Lung (tissue), 12 donors: ENCODE data around the gene PALM3. TPM values are rescaled to one million over a fixed set of nuclear protein-coding genes. Genes with fewer than 3 reads are reported as not detected.

Experiments used
- ATAC-seq: fragments of 200-7000 bp; cut with Tn5 transposase; one replicate; pipeline ENCODE4 v1.9.1; 2020; ENCODE audit warnings: moderate number of reproducible peaks; ENCODE audit not compliant: insufficient read depth, low FRiP score
- DNase-seq, 3 donors: peaks; one replicate each; pipeline ENCODE4 v3.0.0-alpha.2; 2013 to 2017
- H3K27ac ChIP-seq, 2 donors: one replicate each; pipeline ENCODE4 v1.5.1; 2013; ENCODE audit warnings: mild to moderate bottlenecking in 2 of 2, moderate library complexity in 2 of 2, control low read depth in 1 of 2, inconsistent platforms in 1 of 2, low read depth in 1 of 2, low read length in 1 of 2
- H3K27me3 ChIP-seq, 3 donors: one replicate each; pipeline ENCODE4 v1.5.1; 2013; ENCODE audit warnings: low read length in 2 of 3; ENCODE audit not compliant: control insufficient read depth in 3 of 3, insufficient read depth in 3 of 3
- H3K36me3 ChIP-seq, 4 donors: one replicate each; pipeline ENCODE4 v1.5.1; 2013; ENCODE audit warnings: low read length in 4 of 4, mild to moderate bottlenecking in 1 of 4, moderate library complexity in 1 of 4; ENCODE audit not compliant: control insufficient read depth in 4 of 4, insufficient read depth in 4 of 4
- H3K4me1 ChIP-seq, 5 donors: one replicate each; pipeline ENCODE4 v1.5.1; 2013; ENCODE audit warnings: low read length in 5 of 5, mild to moderate bottlenecking in 2 of 5, moderate library complexity in 1 of 5; ENCODE audit not compliant: control insufficient read depth in 5 of 5, insufficient read depth in 5 of 5
- H3K4me3 ChIP-seq: one replicate; pipeline ENCODE4 v1.5.1; 2013; ENCODE audit warnings: mild to moderate bottlenecking, control low read depth, moderate library complexity
- H3K9ac ChIP-seq, 2 donors: one replicate each; pipeline ENCODE4 v1.5.1; 2013; ENCODE audit warnings: low read length in 2 of 2, control low read depth in 1 of 2; ENCODE audit not compliant: insufficient read depth in 1 of 2
- H3K9me3 ChIP-seq, 4 donors: one replicate each; pipeline ENCODE4 v1.5.1; 2013; ENCODE audit warnings: low read length in 3 of 4, mild to moderate bottlenecking in 1 of 4, moderate library complexity in 1 of 4; ENCODE audit not compliant: control insufficient read depth in 4 of 4, insufficient read depth in 3 of 4
- CTCF ChIP-seq: IDR thresholded peaks from 2 replicates; pipeline ENCODE4 v1.5.1; 2012; ENCODE audit warnings: mild to moderate bottlenecking; ENCODE audit errors: control extremely low read depth, extremely low read depth
- WGBS, 2 donors: extraction: QIAGEN DNeasy Blood & Tissue Kit; methylation state at CpG; one replicate each; pipeline ENCODE4 v1.1.7; 2013; 5-methylcytosine and 5-hydroxymethylcytosine counted together
- polyA plus RNA-seq, 2 donors: library from polyadenylated mRNA; stranded (reverse); fragments of 200-250 nt; gene quantifications; one replicate each; pipeline ENCODE4 v1.2.1, GENCODE V29; 2013
- total RNA-seq, 2 donors: library from RNA; depleted of rRNA in 1 of 2; stranded (reverse); fragments of >200 nt in 1 of 2; gene quantifications; one replicate each; pipeline ENCODE4 v1.2.1, GENCODE V29; 2014 to 2021
- donor health status: control.
- donor health status: control.
- donor health status: Bipolar disorder and iron deficiency.
- donor health status: healthy.
- donor health status: DM: yes; HTN: yes; CAD: no.

PALM3 gene
- total and polyA plus RNA-seq, 4 donors = 0.71 to 20.6 (median 8.4) TPM

GRCh38 chr19:14085309-14085995, 23.6 kb upstream of the PALM3 start, which contains the start of gene C19orf67:
C19orf67 (minus strand) TSS chr19:14085783; CDS start chr19:14085627, 156 bp downstream.
- H3K27ac ChIP-seq = no peak within 1 kb of the TSS
- no peaks in the 10 kb centered on the region for H3K27me3 ChIP-seq
- ATAC-seq (no peak), DNase-seq (no peak)
- H3K4me1 ChIP-seq = peaks cover 0 to 18% (median 6%) of the 10 kb centered on the region in 5 donors
- peaks cover 0 to 10% (median 7%) of the 10 kb centered on the region in 4 donors for H3K36me3 ChIP-seq
- H3K4me3 ChIP-seq = no peak within 1 kb of the TSS
- H3K9me3 ChIP-seq = no peaks in the 10 kb centered on the region
- WGBS, 2 donors = 77 to 82% methylated on average over 54 of the region's 54 CpGs
- H3K9ac ChIP-seq = no peak within 1 kb of the TSS
- no peak for TF ChIP-seq CTCF

GRCh38 chr19:14082675-14082960, 20.7 kb upstream of the PALM3 start:
- 33 to 83% methylated on average over 1 of the region's 1 CpG for WGBS, 2 donors

GRCh38 chr19:14081797-14082674, 20.2 kb upstream of the PALM3 start:
- peaks cover 0 to 2% (median 0%) of the 10 kb centered on the region in 4 donors for H3K36me3 ChIP-seq
- TF ChIP-seq CTCF = no peak
- H3K4me3 ChIP-seq = peak overlapping the region; percentile 69
- ATAC-seq = peak; percentile 28
- DNase-seq = peak in 1 of 3 donors; percentile 42
- H3K9ac ChIP-seq = peak overlapping the region; percentile 63 to 75
- H3K27me3 ChIP-seq = no peaks in the 10 kb centered on the region
- no peaks in the 10 kb centered on the region for H3K9me3 ChIP-seq
- H3K4me1 ChIP-seq = peaks cover 0 to 9% (median 6%) of the 10 kb centered on the region in 5 donors
- peak overlapping the region; percentile 89 to 97 for H3K27ac ChIP-seq
- WGBS, 2 donors = 22 to 27% methylated on average over 24 of the region's 24 CpGs

More at GRCh38 chr19:14082675-14082960, 20.7 kb upstream of the PALM3 start:
- peaks cover 0 to 9% (median 6%) of the 10 kb centered on the region in 5 donors for H3K4me1 ChIP-seq
- no peak overlapping the region for H3K4me3 ChIP-seq
- H3K27me3 ChIP-seq = no peaks in the 10 kb centered on the region
- H3K36me3 ChIP-seq = peaks cover 0 to 5% (median 0%) of the 10 kb centered on the region in 4 donors
- ATAC-seq (no peak), DNase-seq (no peak)
- no peak for TF ChIP-seq CTCF
- H3K9ac ChIP-seq = peak overlapping the region in 1 of 2 donors; percentile 75
- no peaks in the 10 kb centered on the region for H3K9me3 ChIP-seq
- no peak overlapping the region for H3K27ac ChIP-seq
